ENCODE measurements around the gene G2E3.
"Not testable (repeated sequence)": the region's sequence is repeated elsewhere in the genome, so short reads cannot be mapped to it uniquely, and the experiment has no call there.

The G2E3 gene

GRCh38 chr14:30559638-30560091, 707 bp downstream of the G2E3 start:
- no peak for DNase-seq (ENCODE audit: low read depth in 2 of 2)

DNA sequence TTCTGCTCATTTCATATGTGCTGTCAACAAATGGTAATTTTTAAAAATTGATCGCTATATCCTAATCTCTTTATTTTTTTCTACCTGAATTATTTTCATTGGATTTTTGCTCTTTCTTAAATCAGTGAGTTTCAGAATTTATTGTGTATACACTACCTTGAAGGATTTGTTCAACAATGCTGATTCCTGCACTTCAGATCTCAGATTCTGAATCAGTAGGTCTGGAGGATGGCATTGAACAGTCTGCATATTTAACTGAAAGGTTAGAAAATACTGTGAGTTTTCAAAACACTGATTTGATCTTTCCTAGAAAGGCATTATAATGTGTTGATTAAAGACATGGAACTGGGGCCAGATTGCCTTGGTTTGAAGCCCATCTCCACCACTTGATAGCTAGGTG, 1.6 kb downstream of the G2E3 start:
- DNase-seq (ENCODE audit: low read depth in 2 of 2): no peak

DNA sequence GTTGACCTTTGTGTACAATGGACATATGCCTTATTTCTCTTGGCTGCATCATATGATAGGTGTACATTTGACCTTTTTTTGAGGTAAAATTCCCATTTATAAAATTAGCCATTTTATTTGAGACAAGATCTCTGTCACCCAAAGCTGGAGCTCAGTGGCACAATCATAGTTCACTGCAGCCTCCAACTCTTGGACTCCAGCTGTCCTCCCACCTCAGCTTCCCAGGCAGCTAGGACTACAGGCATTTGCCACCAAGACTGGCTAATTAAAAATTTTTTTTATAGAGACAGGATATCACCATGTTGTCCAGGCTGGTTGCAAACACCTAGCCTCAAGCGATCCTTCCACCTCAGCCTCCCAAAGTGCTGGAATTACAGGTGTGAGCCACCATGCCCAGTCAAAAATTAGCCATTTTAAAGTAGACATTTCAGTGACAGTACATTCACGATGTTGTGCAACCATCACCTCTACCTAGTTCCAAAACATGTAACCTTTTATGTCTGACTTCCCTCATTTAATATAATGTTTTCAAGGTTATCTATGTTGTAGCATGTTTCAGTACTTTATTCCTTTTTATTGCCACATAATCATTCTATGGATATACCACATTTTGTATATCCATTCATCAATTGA, 5.4 kb downstream of the G2E3 start:
- DNase-seq (ENCODE audit: low read depth in 2 of 2): no peak

DNA sequence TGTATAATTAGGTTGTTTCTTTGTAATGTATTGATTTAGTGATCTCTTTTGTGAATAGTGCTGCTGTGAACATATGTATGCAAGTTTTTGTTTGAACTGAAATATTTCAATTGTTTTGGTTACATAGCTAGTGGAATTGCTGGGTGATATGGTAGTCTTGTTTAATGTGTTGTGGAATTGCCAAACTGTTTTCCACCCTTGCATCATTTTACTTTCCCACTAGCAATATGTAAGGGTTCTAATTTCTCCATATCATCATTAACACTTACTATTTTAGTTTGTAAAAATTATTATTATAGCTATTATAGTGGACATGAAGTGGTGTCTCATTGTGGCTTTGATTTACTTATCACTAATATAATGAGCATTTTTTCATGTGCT, 5.9 kb downstream of the G2E3 start:
- no peak for DNase-seq (ENCODE audit: low read depth in 2 of 2)

DNA sequence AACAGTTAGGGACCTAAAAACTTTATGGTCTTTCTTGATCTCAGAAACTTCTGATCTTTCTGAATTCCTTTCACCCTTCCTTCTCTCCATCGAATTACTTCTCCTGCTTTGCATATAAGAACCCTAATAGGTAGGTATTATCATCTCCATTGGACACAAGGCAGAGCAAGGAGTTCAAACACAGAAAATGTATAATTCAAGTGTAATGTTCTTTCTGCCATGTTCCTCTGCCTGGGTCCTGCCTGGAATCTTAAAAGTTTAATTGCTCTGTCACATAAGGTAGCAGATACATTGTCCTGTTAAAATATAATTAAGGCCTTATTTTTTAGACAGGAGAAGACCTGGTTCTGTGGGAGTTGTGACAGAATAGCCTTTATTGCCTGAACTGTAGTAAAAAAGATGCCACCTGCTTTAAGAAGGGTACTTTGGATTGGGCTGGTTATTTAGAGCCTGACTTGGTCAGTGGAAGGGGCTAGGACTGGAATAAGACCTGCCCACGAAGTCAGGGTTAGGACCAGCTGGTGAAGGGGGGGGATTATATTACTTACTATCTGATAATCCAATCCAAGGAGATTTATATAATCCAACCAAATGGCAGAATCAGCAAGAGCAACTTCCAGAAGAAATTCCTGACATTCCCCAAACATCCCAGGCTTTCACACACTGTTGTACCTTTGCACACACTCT, 10.4 kb downstream of the G2E3 start:
- no peak for DNase-seq (ENCODE audit: low read depth in 2 of 2)

DNA sequence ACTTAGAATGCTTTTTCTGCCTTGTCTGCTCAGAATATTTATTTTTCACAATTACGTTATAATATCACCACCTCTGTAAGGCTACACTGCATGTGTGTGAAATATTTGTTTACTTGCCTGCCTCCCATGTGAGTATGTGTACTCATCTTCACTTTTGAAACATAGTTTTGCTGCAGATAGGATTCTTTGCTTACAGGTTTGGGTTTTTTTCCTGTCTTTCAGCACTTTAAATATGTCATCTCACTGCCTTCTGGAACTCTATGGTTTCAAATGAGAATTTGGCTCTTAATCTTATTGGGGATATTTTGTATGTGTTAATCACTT, 10.9 kb downstream of the G2E3 start:
- no peak for DNase-seq (ENCODE audit: low read depth in 2 of 2)

GRCh38 chr14:30572237-30572636, 13.3 kb downstream of the G2E3 start:
- DNase-seq (ENCODE audit: low read depth in 2 of 2): no peak

DNA sequence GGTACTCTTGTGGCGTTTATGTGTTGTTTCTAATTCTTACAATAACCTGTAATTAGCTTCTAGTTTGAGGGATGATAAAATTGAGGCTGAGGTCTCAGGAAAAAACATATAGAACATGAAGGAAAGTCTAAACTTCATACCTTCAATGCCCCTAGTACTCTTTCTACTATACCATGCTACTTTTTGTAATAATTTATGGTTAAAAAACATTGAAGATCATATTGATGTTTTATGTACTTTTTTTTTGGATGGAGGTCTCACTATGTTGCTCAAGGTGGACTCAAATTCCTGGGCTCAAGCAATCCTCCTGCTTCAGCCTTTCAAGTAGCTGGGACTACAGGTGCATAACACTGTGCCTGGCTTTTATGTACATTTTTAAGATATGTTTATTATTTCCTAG, 13.8 kb downstream of the G2E3 start:
- DNase-seq (ENCODE audit: low read depth in 2 of 2): no peak

DNA sequence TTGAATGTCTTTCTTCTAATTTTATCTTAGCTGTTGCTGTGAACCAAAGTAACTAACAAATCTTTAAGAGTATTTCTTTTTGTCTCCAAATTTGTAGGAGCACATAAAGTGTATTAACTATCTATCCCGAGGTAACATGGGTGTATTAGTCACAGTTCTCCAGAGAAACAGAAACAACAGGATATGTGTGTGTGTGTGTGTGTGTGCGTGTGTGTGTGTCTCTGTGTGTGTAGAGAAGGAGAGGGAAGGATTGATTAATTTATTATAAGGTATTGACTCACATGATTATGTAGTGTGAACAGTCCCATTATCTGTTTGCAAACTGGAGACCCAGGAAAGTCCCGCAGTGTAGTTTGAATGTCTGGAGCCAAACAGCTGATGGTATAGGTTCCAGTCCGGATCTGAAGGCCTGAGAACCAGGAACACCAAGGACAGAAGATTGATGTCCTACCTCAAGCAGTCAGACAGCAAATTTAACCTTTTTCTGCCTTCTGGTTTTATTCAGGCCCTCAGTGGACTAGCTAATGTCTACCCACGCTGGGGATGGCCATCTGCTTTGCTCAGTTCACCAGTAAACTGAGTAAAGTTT, 14.4 kb downstream of the G2E3 start:
- DNase-seq (ENCODE audit: low read depth in 2 of 2): no peak

DNA sequence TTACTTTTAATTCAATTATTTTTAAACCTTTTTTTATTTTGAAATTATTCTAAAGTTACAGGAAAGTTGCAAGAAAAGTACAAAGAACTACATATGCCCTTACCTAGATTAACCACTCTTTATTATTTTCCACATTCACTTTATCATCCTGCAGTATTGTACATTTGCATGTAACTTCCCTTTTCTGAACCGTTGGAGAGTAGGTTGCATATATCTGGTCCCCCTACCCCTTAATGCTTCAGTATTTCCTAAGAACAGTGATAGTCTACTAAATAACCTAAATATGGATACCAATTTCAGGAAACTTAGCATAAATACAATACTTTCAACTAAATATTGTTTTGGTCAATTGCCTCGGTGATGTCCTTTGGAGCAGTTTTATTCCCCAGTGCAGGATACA, 15.0 kb downstream of the G2E3 start:
- no peak for DNase-seq (ENCODE audit: low read depth in 2 of 2)

DNA sequence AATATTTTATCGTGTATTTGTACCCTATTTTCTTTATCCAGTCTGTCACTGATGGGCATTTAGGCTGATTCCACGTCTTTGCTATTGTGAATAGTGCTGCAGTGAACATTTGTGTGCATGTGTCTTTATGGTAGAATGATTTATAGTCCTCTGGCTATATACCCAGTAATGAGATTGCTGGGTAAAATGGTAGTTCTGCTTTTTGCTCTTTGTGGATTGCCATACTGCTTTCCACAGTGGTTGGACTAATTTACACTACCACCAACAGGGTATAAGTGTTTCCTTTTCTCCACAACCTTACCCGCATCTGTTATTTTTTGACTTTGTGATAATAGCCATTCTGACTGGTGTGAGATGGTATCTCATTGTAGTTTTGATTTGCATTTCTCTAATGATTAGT, 15.8 kb downstream of the G2E3 start:
- not testable (repeated sequence) for DNase-seq (ENCODE audit: low read depth in 2 of 2)

GRCh38 chr14:30576333-30576732, 17.4 kb downstream of the G2E3 start:
- DNase-seq (ENCODE audit: low read depth in 2 of 2): not testable (repeated sequence)

DNA sequence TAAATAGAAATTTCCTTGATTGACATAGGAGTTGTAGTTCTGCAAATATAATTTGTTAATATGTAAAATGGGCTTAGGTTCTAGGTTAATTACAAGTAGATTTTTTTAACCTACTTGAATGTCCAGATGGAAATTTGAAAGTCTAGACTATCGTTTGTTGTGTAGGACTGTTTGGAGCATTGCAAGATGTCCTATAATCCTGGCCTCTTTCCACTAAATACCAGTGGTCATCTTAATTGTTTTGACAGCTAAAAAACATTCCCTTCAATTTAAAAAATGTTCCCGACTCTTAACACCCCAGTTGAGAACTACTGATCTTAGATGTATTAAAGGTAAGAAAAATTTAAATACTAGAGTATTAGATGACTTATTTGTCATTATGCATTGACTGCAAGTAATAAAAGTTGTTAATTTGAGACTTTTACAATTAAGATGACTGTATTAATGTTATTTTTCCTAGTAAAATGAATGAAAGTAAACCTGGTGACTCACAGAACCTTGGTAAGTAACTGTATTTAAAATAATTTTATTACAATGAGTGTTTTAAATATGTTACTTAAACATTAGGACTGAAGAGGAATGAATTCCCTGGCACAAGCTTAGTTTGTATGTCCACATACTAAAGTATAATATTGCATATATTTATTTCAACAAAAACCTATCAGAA, 21.8 kb downstream of the G2E3 start:
- no peak for DNase-seq (ENCODE audit: low read depth in 2 of 2)

GRCh38 chr14:30581283-30581625, 22.3 kb downstream of the G2E3 start:
- no peak for DNase-seq (ENCODE audit: low read depth in 2 of 2)

- DNase-seq (ENCODE audit: low read depth in 2 of 2): no peak
These were observed 23.4 kb downstream of the G2E3 start for GRCh38 chr14:30582376-30582775.

DNA sequence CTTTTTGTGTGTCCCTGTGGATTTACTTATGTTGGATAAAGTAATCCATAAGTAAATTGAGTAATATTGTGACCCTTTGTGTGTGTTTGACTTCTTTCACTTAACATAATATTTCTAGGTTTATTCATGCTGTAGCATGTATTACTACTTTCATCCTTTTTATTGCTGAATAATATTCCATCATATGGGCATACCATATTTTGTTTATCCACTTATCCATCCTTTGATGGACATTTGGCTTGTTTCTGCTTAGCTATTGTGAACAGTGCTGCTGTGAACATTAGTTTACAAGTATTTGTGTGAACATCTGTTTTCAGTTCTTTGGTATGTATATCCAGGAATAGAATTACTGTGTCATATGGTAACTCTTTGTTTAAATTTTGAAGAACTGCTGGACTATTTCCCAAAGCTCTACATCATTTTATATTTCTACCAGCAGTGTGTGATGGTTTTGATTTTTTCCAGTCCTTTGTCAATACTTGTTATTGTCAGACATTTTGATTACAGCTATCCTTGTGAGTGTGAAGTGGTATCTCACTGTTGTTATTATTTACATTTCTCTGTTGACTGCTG, 25.2 kb downstream of the G2E3 start:
- no peak for DNase-seq (ENCODE audit: low read depth in 2 of 2)

DNA sequence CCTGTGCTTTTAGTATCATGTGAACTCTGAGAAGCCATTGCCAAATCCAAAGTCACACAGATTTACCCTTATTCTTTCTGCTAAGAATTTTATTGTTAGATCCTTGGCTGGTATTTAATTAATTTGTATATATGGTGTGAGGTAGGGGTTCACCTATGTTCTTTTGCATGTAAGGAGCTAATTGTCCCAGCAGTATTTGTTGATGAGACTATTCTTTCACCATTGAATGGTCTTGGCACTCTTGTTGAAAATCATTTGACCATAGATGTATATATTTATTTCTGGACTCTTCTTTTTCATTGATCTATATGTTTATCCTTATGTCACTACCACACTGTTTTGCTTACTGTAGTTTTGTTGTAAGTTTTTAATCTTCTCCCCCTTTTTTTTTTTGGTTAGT, 26.2 kb downstream of the G2E3 start:
- DNase-seq (ENCODE audit: low read depth in 2 of 2): no peak

- no peak for DNase-seq (ENCODE audit: low read depth in 2 of 2)
These were observed 28.2 kb downstream of the G2E3 start for GRCh38 chr14:30587141-30587540.

- no peak for DNase-seq (ENCODE audit: low read depth in 2 of 2)
These were observed 29.9 kb downstream of the G2E3 start for GRCh38 chr14:30588873-30589272.

DNA sequence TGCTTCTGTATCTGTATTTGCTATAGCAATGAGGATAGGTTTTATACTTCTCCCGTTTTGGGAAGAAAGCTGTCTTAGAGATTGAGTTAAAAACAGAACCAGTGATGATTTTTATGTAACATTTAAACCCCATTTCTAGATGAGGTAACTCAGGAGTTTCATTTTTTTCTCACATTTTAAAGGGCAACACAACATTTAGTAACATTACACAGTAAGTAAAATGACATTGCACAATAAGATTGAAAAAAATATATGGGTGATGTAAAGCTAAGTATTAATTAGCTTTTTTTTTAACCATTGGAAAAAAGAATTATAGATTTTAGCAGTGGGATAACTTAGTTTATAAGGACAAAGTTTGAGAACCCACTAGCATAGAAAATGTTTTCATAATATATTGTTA, 38.0 kb downstream of the G2E3 start:
- DNase-seq (ENCODE audit: low read depth in 2 of 2): no peak

DNA sequence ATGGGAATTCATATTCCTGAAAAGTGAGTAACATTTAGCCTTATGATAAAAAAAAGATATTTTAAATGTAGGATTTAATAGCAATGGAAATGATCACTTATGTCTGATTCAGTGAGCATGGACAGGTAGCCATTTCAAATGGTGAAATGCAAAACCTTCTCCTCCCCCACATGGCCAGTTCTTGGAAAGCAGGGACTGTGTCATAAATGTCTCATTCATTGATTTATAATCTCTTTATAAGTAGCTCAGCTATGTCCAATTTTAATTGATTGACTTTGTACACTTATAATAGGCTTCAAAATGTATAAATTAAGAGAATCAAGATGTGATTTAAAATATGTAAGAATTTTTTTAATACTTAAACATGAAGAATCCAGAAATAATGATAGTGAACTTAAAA, 38.5 kb downstream of the G2E3 start:
- DNase-seq (ENCODE audit: low read depth in 2 of 2): no peak

All from activated CD4-positive, alpha-beta T cell treated with anti-CD3 and anti-CD28 coated beads for 24 hours (primary cell).